HL-60 (cell line): ENCODE measurements around the gene TMEM255B.

Experiments used
- CTCF ChIP-seq: IDR thresholded peaks from one replicate; pipeline ENCODE4 v1.5.1; 2011; ENCODE audit warnings: low read length, control low read depth, inconsistent platforms; ENCODE audit not compliant: insufficient read depth
- POLR2AphosphoS5 ChIP-seq: IDR thresholded peaks from 2 replicates; pipeline ENCODE4 v1.6.1; 2012; ENCODE audit warnings: low read depth
- SPI1 ChIP-seq: IDR thresholded peaks from 2 replicates; pipeline ENCODE4 v1.6.1; 2012; ENCODE audit warnings: low read depth, mild to moderate bottlenecking, borderline replicate concordance

DNA sequence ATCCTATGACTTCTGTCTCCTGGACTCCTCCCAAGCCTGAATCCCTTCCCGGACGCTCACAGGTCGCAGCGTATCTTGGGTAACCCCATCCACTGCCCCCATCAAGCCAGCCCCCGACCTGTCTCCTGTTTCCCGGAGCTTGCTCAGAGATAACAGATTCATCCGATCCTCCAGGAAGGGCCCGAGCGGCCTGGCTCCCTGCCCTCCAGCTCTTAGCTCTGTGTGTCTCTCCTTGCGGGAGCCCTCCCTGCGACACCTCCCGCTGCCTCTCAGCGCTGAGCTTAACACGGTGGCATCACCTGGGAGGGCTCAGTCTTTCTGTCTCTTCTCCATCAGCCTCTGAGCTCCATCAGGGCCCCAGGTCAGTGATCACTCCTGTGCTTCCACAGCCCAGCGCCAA, 4.3 kb upstream of the TMEM255B start:
- no peak for TF ChIP-seq CTCF
- no peak for TF ChIP-seq SPI1
- TF ChIP-seq POLR2AphosphoS5, result no peak
